ENCODE results near the gene AGPAT2. TPM values are rescaled to one million over a fixed set of nuclear protein-coding genes. Genes with fewer than 3 reads are reported as not detected.

The AGPAT2 gene
- total RNA-seq, 4 donors from 2014 or later: 300 to 1,989 (median 392) TPM

GRCh38 chr9:136720251-136720897 is 33.1 kb upstream of the AGPAT2 start:
- no peak for TF ChIP-seq CTCF (IDR thresholded peaks at IDR 0.05; ENCODE audit: low read depth)

DNA sequence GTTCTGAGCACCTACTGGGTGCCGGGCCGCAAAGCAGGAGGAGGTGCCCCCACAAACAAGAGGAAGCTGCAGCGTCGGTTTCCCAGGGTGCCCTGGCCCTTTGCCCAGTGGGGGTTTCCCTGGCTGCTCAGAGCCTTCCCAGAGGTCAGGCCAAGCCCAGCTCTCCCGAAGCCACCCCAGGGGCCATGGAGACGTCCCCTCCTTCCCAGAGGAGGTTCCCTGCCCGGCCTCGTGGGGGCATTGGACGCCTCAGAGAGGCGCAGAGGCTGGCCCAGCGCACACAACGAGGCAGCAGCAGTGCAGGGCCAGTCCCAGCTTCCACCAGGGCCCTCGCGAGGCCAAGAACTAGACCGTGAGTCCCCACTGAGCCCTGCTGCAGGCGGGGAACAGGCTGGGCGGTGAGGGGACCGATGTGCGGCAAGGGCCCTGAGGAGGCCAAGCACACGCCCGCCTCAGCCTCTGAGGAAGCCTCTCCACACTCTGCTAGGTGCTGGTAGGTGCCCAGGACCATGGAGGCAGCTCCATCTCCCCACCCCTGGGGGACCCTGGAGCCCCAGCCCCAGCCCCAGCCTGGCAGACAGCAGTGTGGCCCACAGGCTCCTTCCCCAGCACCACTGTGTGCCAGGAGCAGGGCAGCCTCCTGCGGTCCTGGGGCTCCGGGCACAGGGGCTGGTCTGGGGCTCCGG is 32.1 kb upstream of the AGPAT2 start:
- no peak for TF ChIP-seq CTCF (IDR thresholded peaks at IDR 0.05; ENCODE audit: low read depth)

GRCh38 chr9:136718345-136719194 is 31.3 kb upstream of the AGPAT2 start:
- TF ChIP-seq CTCF (IDR thresholded peaks at IDR 0.05; ENCODE audit: low read depth): no peak

- no peak for TF ChIP-seq CTCF (IDR thresholded peaks at IDR 0.05; ENCODE audit: low read depth)
Observed at GRCh38 chr9:136717399-136717798, 30.1 kb upstream of the AGPAT2 start.

DNA sequence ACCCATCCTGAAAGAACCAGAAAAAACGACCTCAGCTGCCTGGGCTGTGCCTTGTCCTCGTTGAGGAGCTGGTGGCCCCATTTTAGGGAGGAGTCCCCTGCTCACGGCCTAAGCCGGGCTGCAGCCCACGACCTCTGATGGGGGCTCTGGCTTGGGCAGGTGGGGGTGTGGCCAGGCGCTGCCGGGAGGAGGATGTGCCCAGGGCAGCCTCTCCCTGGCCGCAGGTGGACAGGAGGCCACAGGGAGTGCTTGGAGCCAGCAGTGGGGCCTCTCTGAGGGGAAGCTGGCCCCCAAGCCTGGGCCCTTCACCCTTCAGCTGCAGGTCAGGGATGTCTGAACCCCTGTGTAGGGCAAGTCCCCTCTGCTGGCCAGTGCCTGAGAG is 27.6 kb upstream of the AGPAT2 start:
- no peak for TF ChIP-seq CTCF (IDR thresholded peaks at IDR 0.05; ENCODE audit: low read depth)

GRCh38 chr9:136714096-136714892 is 27.0 kb upstream of the AGPAT2 start:
- TF ChIP-seq CTCF (IDR thresholded peaks at IDR 0.05; ENCODE audit: low read depth): no peak

Data from subcutaneous adipose tissue (tissue), 4 donors.